GM18508 (cell line): ENCODE results near the gene BMI1.
"Not testable (repeated sequence)": the region's sequence is repeated elsewhere in the genome, so short reads cannot be mapped to it uniquely, and the experiment has no call there.

ENCODE experiments used
- ATAC-seq: cut with Tn5 transposase; IDR thresholded peaks from one replicate; pipeline ENCODE4 v1.9.1; 2021; ENCODE audit warnings: moderate number of reproducible peaks; ENCODE audit not compliant: insufficient read depth, unreplicated experiment

BMI1 gene

GRCh38 chr10:22338185-22338900 lies 17.4 kb downstream of the BMI1 start:
- no peak for ATAC-seq

DNA sequence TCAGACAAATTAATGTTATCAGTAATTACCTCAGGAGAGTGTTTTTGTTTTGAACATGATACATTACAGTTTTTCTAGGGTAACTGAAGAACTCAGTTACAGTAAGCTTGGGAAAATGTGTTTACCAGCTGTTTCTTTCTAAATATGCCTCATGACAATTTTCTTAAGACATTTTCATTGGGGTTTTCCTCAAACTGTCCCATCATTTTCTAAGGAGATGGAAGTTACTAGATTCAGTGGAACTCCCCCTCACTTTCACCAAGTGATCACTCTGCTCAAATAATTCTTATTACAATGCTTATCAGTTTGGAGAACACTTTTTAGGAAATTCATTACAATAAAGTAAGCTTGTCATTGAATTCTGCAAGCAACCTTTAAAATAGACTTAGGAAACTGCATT lies 18.0 kb downstream of the BMI1 start:
- ATAC-seq = no peak

DNA sequence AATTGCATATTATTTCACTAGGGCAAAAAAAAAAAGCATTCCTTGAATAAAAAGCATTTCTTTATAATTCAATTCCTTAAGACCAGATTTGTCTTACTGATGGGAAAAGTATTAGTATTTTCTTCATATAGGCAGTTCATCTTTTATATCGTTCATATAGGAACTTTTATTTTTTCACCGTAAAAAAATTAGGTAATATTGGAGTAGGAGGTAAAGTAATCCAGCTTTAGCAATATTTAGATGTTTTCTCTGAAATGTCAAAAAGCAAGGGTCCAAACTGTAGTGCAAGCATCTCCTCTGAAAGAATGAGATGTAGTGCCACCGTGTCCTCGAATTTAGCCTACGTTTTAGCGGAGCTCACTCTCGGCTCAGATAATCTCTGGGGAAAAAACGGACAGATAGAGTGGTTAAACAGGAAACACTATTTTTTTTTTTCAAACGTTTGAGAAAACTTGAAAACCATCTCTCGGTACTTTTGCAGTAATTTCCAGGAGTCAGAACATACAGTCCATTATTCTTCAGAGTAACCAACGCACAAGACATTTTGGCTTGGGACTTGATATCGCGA lies 18.9 kb downstream of the BMI1 start:
- no peak for ATAC-seq

DNA sequence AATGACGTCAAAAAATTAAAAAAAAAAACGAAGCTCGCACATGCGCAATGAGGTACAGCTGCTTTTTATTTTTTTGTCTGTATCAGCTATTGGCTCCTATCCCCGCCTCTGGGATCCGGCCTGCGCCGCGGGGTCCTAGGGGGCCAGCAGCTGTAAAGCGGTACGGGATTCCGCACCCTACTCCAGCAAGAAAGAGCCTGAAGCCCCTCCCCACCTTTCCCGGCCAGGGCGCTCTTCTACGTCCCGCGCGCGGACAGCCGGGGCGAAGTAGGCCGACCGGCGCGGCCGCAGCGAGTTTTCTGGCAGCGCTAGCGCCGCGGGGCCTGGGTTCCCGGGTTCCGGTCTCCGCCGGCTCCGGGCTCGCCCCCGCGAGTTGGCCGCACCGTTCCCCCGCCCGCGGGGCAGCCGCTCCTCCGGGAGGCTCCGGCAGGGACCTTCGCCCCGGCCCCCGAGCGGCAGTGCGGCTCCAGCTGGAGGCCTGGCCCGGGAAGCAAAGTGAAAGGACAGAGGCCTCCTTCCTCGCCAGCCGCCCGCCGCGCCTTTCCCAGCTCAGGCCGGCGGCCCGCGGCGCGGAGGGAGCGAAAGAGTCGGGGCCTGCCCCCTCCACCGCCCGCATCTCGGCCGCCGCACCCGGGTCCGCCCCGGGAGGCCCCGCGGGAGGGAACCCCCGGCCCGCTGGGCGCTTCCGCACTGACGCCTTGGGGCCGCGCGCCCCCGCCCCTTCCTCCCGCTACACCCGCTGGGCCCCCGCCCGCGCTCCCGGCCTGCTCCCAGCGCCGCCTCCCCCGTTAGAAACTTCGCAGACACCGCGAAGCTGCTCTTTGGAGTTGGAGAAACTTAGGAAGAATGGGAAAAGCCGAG lies 19.7 kb downstream of the BMI1 start:
- ATAC-seq = no peak

- no peak for ATAC-seq
These were observed 20.5 kb downstream of the BMI1 start for GRCh38 chr10:22341190-22341925.

DNA sequence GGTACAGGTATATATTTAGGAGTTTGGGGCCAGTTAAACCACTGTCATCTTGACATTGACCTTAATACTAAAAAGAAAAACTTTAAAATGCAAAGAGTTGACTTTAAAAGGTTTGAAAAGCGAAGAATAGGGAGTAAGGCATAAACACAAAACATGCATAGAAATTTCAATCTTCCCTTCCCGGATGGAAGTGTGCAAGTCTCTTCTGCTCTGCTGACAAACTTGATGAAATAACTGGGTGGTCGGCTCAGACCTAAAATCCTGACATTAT lies 21.0 kb downstream of the BMI1 start:
- ATAC-seq = no peak

DNA sequence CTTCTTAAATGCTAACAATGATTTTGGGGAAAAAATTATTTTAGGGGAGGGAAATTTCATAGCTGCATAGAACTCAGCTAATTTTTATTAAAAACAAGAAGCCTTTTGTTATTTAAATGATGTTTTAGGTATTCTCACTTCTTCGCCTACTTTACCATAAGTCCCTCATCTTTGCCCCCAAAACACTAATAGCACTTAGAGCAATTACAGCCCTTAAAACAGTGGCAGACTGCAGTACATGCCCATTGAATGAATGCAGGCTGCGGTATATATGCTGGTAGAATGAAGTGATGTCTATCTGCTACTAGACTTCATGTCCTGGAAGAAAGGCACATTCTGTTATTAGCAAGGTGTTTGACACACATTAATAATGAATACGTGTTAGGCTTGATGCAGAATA lies 21.5 kb downstream of the BMI1 start:
- ATAC-seq = no peak

GRCh38 chr10:22343731-22344130 lies 22.8 kb downstream of the BMI1 start:
- ATAC-seq = no peak

- ATAC-seq = no peak
These were observed 23.4 kb downstream of the BMI1 start for GRCh38 chr10:22344249-22344648.

DNA sequence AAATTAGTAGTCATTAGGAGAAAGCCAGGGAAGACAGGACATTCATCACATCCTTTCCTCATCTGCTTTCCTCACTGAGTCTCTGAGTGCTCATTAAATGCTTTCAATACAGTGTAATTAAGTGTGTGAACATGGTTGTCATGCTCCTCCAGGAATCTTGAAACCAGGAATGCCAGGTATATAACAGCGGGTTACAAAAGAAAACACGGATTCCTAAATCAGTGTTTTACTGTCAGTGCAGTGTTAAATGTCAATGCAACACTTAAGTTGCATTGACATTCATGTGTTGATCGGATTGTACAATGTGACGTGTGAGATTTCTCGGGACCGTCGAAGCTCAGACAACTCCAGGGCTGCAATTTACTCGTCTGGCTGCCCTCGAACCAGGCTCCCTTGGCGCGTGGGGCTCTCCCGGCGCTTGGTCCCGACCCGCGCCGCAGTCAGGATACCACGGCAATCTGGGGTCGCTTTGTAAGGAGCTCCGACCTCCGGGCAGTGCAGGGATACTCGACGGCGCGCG lies 23.9 kb downstream of the BMI1 start:
- no peak for ATAC-seq

DNA sequence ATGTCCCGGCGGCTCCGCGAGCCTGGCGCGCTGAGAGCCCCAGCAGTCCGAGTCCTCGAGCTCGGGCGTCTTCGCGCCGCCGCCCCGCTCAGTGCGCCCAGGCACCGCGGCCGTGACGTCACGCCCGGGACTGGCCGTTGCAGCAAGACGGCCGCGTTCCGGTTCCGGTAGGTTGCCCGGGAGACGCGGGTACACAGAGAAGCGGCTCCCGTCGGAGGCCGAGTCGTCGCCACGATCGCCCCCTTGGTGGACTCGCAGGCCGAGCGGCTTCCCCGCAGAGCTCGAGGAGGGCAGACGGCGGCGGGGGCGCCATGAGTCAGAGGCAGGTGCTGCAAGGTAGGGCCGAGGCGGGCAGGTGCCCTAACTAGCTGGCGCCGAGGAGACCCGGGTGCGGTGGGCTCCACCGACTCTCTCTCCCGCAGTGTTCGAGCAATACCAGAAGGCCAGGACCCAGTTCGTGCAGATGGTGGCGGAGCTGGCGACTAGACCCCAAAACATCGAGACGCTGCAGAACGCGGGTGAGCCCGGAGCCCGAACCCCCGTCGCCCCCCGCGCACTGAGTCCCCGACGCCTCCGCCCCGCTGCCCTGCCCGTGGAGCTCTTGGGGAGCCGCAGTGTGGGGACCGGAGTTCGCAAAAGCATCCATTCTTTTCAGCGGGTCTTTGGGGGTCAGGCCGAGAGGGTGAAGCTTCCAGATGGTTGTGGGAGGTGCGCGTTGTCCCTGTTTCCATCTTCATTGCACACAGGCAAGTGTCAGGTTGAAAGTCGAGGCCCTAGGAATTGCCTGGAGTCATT lies 24.6 kb downstream of the BMI1 start, which contains the start of gene SPAG6:
TSS of gene SPAG6 (plus strand) at position 196 of the 795 bp plus-strand sequence. CDS start at position 312, 116 bp downstream.
- no peak for ATAC-seq

DNA sequence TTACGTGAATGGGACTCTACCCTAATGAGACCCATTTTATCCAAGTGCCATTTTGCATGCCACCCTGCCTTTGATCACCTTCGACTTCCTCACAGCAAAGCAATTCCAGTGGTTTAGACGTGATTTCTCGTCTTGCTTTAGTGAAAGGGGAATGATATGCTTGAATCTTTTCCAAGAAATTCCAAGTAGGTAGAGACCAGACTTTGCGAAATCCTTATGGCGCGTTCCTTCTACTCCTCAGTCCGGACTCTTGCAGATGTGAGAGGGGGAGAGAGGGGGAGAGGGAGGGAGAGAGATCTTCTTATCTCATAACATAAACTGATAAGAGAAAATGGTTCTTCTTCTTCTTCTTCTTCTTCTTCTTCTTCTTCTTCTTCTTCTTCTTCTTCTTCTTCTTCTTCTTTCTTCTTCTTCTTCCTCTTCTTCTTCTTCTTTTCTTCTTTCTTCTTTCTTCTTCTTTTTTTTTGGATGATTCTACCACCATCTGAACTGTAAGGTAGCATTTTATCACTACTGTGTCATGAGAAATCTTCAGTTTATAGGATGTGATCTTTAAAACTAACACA lies 25.3 kb downstream of the BMI1 start:
- ATAC-seq = no peak

DNA sequence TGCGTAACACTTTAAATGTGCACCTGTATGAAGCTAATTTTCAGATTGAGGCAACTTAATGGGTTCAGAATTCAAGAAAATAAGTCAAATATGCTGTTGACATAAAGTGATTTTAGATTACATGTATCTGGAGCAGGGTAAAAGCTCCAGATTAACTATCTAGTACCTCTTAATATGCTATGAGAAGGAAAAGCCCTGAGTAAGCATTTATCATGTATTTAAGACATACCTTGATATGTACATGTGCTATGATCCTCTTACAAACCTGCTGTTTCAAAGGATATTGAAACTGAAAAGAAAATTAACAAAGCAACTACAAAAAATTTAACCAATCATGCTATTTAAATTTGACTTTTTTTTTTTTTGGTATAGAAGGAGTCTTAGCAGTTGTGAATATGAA lies 28.9 kb downstream of the BMI1 start:
- ATAC-seq = no peak

DNA sequence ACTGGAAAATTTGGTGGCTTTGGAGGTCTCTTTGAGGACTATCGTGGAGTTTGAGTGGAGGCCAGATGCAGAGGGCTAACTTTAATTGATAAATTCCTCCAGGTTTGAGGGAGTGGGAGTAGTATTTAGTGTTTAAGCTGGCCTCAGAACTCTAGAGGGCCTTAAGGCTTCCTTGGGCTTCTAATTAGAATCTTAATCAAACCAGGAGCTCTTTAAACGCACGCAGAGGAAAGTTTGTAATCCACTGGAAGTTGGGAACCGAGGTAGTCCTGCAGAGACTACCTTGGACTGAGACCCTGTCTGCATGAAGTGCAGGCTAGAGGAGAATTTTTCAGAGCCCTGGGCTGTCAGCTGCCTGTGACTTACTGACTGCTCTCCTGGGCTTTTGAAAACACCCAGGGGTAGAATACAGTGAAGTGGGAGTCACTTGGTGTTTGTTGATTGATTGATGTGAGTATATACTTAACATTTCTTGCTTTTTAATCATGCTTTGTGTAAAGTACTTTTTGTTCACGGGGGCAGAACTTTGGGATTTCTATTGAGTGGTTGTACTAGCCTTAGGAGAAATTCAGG lies 30.3 kb downstream of the BMI1 start:
- ATAC-seq = no peak

GRCh38 chr10:22356324-22356873 lies 35.5 kb downstream of the BMI1 start:
- ATAC-seq = no peak

DNA sequence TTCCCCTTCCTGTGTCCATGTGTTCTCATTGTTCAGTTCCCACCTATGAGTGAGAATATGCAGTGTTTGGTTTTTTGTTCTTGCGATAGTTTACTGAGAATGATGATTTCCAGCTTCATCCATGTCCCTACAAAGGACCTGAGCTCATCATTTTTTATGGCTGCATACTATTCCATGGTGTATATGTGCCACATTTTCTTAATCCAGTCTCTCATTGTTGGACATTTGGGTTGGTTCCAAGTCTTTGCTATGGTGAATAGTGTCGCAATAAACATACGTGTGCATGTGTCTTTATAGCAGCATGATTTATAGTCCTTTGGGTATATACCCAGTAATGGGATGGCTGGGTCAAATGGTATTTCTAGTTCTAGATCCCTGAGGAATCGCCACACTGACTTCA lies 36.9 kb downstream of the BMI1 start:
- not testable (repeated sequence) for ATAC-seq

- no peak for ATAC-seq
These were observed 42.4 kb downstream of the BMI1 start for GRCh38 chr10:22363305-22363704.

DNA sequence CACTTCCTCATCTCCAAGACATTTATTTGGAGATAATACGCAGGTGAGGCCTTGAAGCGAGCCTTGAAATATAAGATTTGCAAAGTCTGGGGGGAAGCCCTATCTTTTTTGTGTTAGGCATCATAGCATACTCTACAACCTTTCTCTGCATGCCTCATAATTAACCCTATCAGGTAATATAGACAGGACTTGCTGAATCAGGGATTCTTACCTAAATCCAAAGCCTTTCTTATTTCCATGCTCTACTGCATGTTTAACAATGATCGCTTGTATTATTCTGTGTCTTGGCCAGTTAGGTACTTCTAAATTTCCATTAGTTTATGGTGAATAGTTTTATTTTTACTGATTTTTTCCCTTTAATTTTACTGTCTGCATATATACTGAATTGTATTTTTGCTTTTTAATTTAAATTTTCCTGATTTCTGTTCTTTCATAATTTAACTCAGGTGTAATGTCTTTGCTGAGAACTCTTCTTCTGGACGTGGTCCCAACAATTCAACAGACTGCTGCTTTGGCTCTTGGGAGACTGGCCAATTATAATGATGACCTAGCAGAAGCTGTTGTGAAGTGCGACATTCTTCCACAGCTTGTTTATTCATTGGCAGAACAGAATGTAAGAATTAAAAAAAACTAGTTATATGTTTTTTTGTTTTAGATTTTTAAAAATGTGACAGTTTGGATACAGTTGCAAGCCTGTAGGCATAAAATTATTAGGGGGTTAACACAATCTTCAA lies 43.7 kb downstream of the BMI1 start:
- no peak for ATAC-seq
